ENCODE data around the gene PARD3. TPM values are rescaled to one million over a fixed set of nuclear protein-coding genes. Genes with fewer than 3 reads are reported as not detected.

PARD3 gene
- total RNA-seq, 1 experiment from 2014 or later, result 51.8 TPM

- TF ChIP-seq ARID4B (CRISPR knock-in tag; IDR thresholded peaks at IDR 0.05; ENCODE audit: borderline replicate concordance) (no peak), ZNF425 (CRISPR knock-in tag; conservative IDR thresholded peaks at IDR 0.05) (no peak), HMGA2 (CRISPR knock-in tag; IDR thresholded peaks at IDR 0.05) (no peak), ZMAT4 (CRISPR knock-in tag; IDR thresholded peaks at IDR 0.05) (no peak), TP53 (CRISPR knock-in tag; IDR thresholded peaks at IDR 0.05) (no peak), TEAD4 (CRISPR knock-in tag; IDR thresholded peaks at IDR 0.05) (no peak), ATF2 (CRISPR knock-in tag; IDR thresholded peaks at IDR 0.05; ENCODE audit: borderline replicate concordance, low read depth) (no peak), ZNF671 (CRISPR knock-in tag; IDR thresholded peaks at IDR 0.05) (no peak), TEAD1 (CRISPR knock-in tag; IDR thresholded peaks at IDR 0.05) (no peak), FOXK1 (CRISPR knock-in tag; IDR thresholded peaks at IDR 0.05) (no peak), FOXP1 (CRISPR knock-in tag; IDR thresholded peaks at IDR 0.05; ENCODE audit: borderline replicate concordance) (no peak), GRHL2 (CRISPR knock-in tag; IDR thresholded peaks at IDR 0.05; ENCODE audit: insufficient replicate concordance, severe bottlenecking) (no peak), ZNF396 (CRISPR knock-in tag; IDR thresholded peaks at IDR 0.05; ENCODE audit: borderline replicate concordance) (no peak), ATF1 (CRISPR knock-in tag; IDR thresholded peaks at IDR 0.05) (no peak)
Measured at GRCh38 chr10:34292675-34293074, 522.4 kb downstream of the PARD3 start (continued).

- CTCF ChIA-PET, result no interaction called here
- Mint-ChIP-seq H3K36me3 (no peaks in the 10 kb centered on the region), H3K4me1 (peaks cover 38% of the 10 kb centered on the region), H3K27me3 (ENCODE audit: low read depth) (no peaks in the 10 kb centered on the region), H3K27ac (no peak overlapping the region), H3K9me3 (no peaks in the 10 kb centered on the region), H3K4me3 (no peak overlapping the region)
- POLR2A ChIA-PET, result no interaction called here
- DNase-seq (ENCODE audit: low spot score) (no peak), ATAC-seq (no peak)
- TF ChIP-seq MAX (CRISPR knock-in tag; IDR thresholded peaks at IDR 0.05) (no peak), JAZF1 (CRISPR knock-in tag; IDR thresholded peaks at IDR 0.05) (no peak), TEAD4 (CRISPR knock-in tag; IDR thresholded peaks at IDR 0.05) (no peak), IRF1 (CRISPR knock-in tag; IDR thresholded peaks at IDR 0.05) (no peak), SMAD3 (CRISPR knock-in tag; IDR thresholded peaks at IDR 0.05; ENCODE audit: borderline replicate concordance) (no peak), SP1 (CRISPR knock-in tag; conservative IDR thresholded peaks at IDR 0.05) (no peak), NFE2L1 (CRISPR knock-in tag; IDR thresholded peaks at IDR 0.05) (no peak), RELA (CRISPR knock-in tag; IDR thresholded peaks at IDR 0.05; ENCODE audit: borderline replicate concordance) (no peak), ZNF317 (CRISPR knock-in tag; IDR thresholded peaks at IDR 0.05; ENCODE audit: borderline replicate concordance, low read depth) (no peak), ATF6 (CRISPR knock-in tag; IDR thresholded peaks at IDR 0.05) (no peak), ZNF396 (CRISPR knock-in tag; IDR thresholded peaks at IDR 0.05; ENCODE audit: borderline replicate concordance) (no peak)
Measured at GRCh38 chr10:34292194-34292565, 522.9 kb downstream of the PARD3 start.
